ENCODE measurements around the gene PRDM16. TPM values are rescaled to one million over a fixed set of nuclear protein-coding genes. Genes with fewer than 3 reads are reported as not detected.

Gene PRDM16
- total and polyA plus RNA-seq, 4 donors, result 5.0 to 80.7 (median 41.5) TPM

- no peaks in the 10 kb centered on the region for H3K9me3 ChIP-seq (ENCODE audit: control insufficient read depth, low read length)
- H3K36me3 ChIP-seq (ENCODE audit: control insufficient read depth in 1 of 2, insufficient read depth in 2 of 2, low read length in 1 of 2), result peaks cover 0 to 4% of the 10 kb centered on the region in 2 donors
- DNase-seq (no peak), ATAC-seq (ENCODE audit: low FRiP score) (no peak)
- intact Hi-C loops (cut with DNase I), result loop anchor here in 1 of 2 donors (10.0 kb wide), 1 partner anchor 131 kb away; no protein-coding TSS in a partner anchor
- H3K27me3 ChIP-seq (ENCODE audit: control insufficient read depth in 1 of 2, insufficient read depth in 2 of 2, low read length in 1 of 2), result no peaks in the 10 kb centered on the region
- H3K27ac ChIP-seq (ENCODE audit: low read depth in 1 of 2, low read length in 2 of 2), result no peak overlapping the region
- no peak overlapping the region for H3K4me3 ChIP-seq (ENCODE audit: low read length in 2 of 2)
- 79 to 85% methylated on average over 34 to 39 of the region's 39 CpGs for WGBS, 2 donors
- no peaks in the 10 kb centered on the region for H3K4me1 ChIP-seq (ENCODE audit: control insufficient read depth in 1 of 2, insufficient read depth in 2 of 2, low read length in 2 of 2)
Measured at GRCh38 chr1:3415260-3416090, 346.5 kb downstream of the PRDM16 start.

- WGBS, 2 donors, result 73 to 77% methylated on average over 6 of the region's 6 CpGs
- Histone ChIP-seq H3K36me3 (ENCODE audit: control insufficient read depth in 1 of 2, insufficient read depth in 2 of 2, low read length in 1 of 2) (peaks cover 0 to 2% of the 10 kb centered on the region in 2 donors), H3K27me3 (ENCODE audit: control insufficient read depth in 1 of 2, insufficient read depth in 2 of 2, low read length in 1 of 2) (no peaks in the 10 kb centered on the region), H3K27ac (ENCODE audit: low read depth in 1 of 2, low read length in 2 of 2) (no peak overlapping the region), H3K4me3 (ENCODE audit: low read length in 2 of 2) (no peak overlapping the region), H3K9me3 (ENCODE audit: control insufficient read depth, low read length) (no peaks in the 10 kb centered on the region), H3K4me1 (ENCODE audit: control insufficient read depth in 1 of 2, insufficient read depth in 2 of 2, low read length in 2 of 2) (no peaks in the 10 kb centered on the region)
- DNase-seq (no peak), ATAC-seq (ENCODE audit: low FRiP score) (no peak)
- intact Hi-C loops (cut with DNase I), result loop anchor here in 1 of 2 donors (10.0 kb wide), 1 partner anchor 132 kb away; no protein-coding TSS in a partner anchor
Measured at GRCh38 chr1:3417082-3417739, 348.2 kb downstream of the PRDM16 start.

GRCh38 chr1:3417934-3418333, 348.9 kb downstream of the PRDM16 start:
- peaks cover 0 to 2% of the 10 kb centered on the region in 2 donors for H3K36me3 ChIP-seq (ENCODE audit: control insufficient read depth in 1 of 2, insufficient read depth in 2 of 2, low read length in 1 of 2)
- no peaks in the 10 kb centered on the region for H3K9me3 ChIP-seq (ENCODE audit: control insufficient read depth, low read length)
- H3K27me3 ChIP-seq (ENCODE audit: control insufficient read depth in 1 of 2, insufficient read depth in 2 of 2, low read length in 1 of 2), result no peaks in the 10 kb centered on the region
- 86 to 90% methylated on average over 9 of the region's 9 CpGs for WGBS, 2 donors
- no peak overlapping the region for H3K4me3 ChIP-seq (ENCODE audit: low read length in 2 of 2)
- H3K4me1 ChIP-seq (ENCODE audit: control insufficient read depth in 1 of 2, insufficient read depth in 2 of 2, low read length in 2 of 2), result no peaks in the 10 kb centered on the region
- intact Hi-C loops (cut with DNase I), result loop anchor here in 1 of 2 donors (10.0 kb wide), 1 partner anchor 133 kb away; no protein-coding TSS in a partner anchor
- ATAC-seq (ENCODE audit: low FRiP score) (no peak), DNase-seq (no peak)
- no peak overlapping the region for H3K27ac ChIP-seq (ENCODE audit: low read depth in 1 of 2, low read length in 2 of 2)

- Histone ChIP-seq H3K36me3 (ENCODE audit: control insufficient read depth in 1 of 2, insufficient read depth in 2 of 2, low read length in 1 of 2) (peaks cover 0 to 2% of the 10 kb centered on the region in 2 donors), H3K9me3 (ENCODE audit: control insufficient read depth, low read length) (no peaks in the 10 kb centered on the region), H3K4me3 (ENCODE audit: low read length in 2 of 2) (no peak overlapping the region), H3K4me1 (ENCODE audit: control insufficient read depth in 1 of 2, insufficient read depth in 2 of 2, low read length in 2 of 2) (no peaks in the 10 kb centered on the region), H3K27ac (ENCODE audit: low read depth in 1 of 2, low read length in 2 of 2) (no peak overlapping the region), H3K27me3 (ENCODE audit: control insufficient read depth in 1 of 2, insufficient read depth in 2 of 2, low read length in 1 of 2) (no peaks in the 10 kb centered on the region)
- intact Hi-C loops (cut with DNase I), result loop anchor here in 1 of 2 donors (10.0 kb wide), 1 partner anchor 134 kb away; no protein-coding TSS in a partner anchor
- ATAC-seq (ENCODE audit: low FRiP score), result no peak
- DNase-seq, result no peak
- 92% methylated on average over 8 of the region's 8 CpGs for WGBS, 2 donors
Measured at GRCh38 chr1:3418600-3418999, 349.6 kb downstream of the PRDM16 start.

GRCh38 chr1:3419415-3420204, 350.6 kb downstream of the PRDM16 start:
- intact Hi-C loops (cut with DNase I), result loop anchor here (5.0 to 10.0 kb wide), 6 partner anchors 107 to 595 kb away; partner anchors contain the start of gene PRDM16 (in 1 of the 2)
- no peaks in the 10 kb centered on the region for H3K9me3 ChIP-seq (ENCODE audit: control insufficient read depth, low read length)
- ATAC-seq (ENCODE audit: low FRiP score) (no peak), DNase-seq (no peak)
- H3K27me3 ChIP-seq (ENCODE audit: control insufficient read depth in 1 of 2, insufficient read depth in 2 of 2, low read length in 1 of 2), result no peaks in the 10 kb centered on the region
- H3K36me3 ChIP-seq (ENCODE audit: control insufficient read depth in 1 of 2, insufficient read depth in 2 of 2, low read length in 1 of 2), result no peaks in the 10 kb centered on the region
- 37 to 46% methylated on average over 15 of the region's 15 CpGs for WGBS, 2 donors
- H3K4me3 ChIP-seq (ENCODE audit: low read length in 2 of 2), result no peak overlapping the region
- H3K4me1 ChIP-seq (ENCODE audit: control insufficient read depth in 1 of 2, insufficient read depth in 2 of 2, low read length in 2 of 2), result no peaks in the 10 kb centered on the region
- H3K27ac ChIP-seq (ENCODE audit: low read depth in 1 of 2, low read length in 2 of 2), result no peak overlapping the region

- no peak overlapping the region for H3K27ac ChIP-seq (ENCODE audit: low read depth in 1 of 2, low read length in 2 of 2)
- intact Hi-C loops (cut with DNase I), result loop anchor here (5.0 to 10.0 kb wide), 5 partner anchors 108 to 596 kb away; partner anchors contain the start of gene PRDM16 (in 1 of the 2)
Measured at GRCh38 chr1:3420218-3420951, 351.4 kb downstream of the PRDM16 start.

GRCh38 chr1:3422638-3423037, 353.6 kb downstream of the PRDM16 start:
- Histone ChIP-seq H3K27me3 (ENCODE audit: control insufficient read depth in 1 of 2, insufficient read depth in 2 of 2, low read length in 1 of 2) (no peaks in the 10 kb centered on the region), H3K4me3 (ENCODE audit: low read length in 2 of 2) (no peak overlapping the region), H3K27ac (ENCODE audit: low read depth in 1 of 2, low read length in 2 of 2) (peak overlapping the region in 1 of 2 donors; percentile 72), H3K9me3 (ENCODE audit: control insufficient read depth, low read length) (no peaks in the 10 kb centered on the region), H3K4me1 (ENCODE audit: control insufficient read depth in 1 of 2, insufficient read depth in 2 of 2, low read length in 2 of 2) (no peaks in the 10 kb centered on the region), H3K36me3 (ENCODE audit: control insufficient read depth in 1 of 2, insufficient read depth in 2 of 2, low read length in 1 of 2) (peaks cover 0 to 7% of the 10 kb centered on the region in 2 donors)
- no peak for DNase-seq
- 81 to 85% methylated on average over 14 of the region's 14 CpGs for WGBS, 2 donors
- intact Hi-C loops (cut with DNase I), result loop anchor here (2.0 to 10.0 kb wide), 6 partner anchors 110 to 598 kb away; partner anchors contain the start of gene PRDM16 (in 1 of the 2)
- no peak for ATAC-seq (ENCODE audit: low FRiP score)

More at GRCh38 chr1:3420218-3420951, 351.4 kb downstream of the PRDM16 start:
- H3K4me3 ChIP-seq (ENCODE audit: low read length in 2 of 2), result no peak overlapping the region
- WGBS, 2 donors, result 69 to 82% methylated on average over 23 of the region's 23 CpGs
- no peaks in the 10 kb centered on the region for H3K27me3 ChIP-seq (ENCODE audit: control insufficient read depth in 1 of 2, insufficient read depth in 2 of 2, low read length in 1 of 2)
- H3K4me1 ChIP-seq (ENCODE audit: control insufficient read depth in 1 of 2, insufficient read depth in 2 of 2, low read length in 2 of 2), result no peaks in the 10 kb centered on the region
- H3K36me3 ChIP-seq (ENCODE audit: control insufficient read depth in 1 of 2, insufficient read depth in 2 of 2, low read length in 1 of 2), result no peaks in the 10 kb centered on the region
- ATAC-seq (ENCODE audit: low FRiP score), result no peak
- no peak for DNase-seq
- H3K9me3 ChIP-seq (ENCODE audit: control insufficient read depth, low read length), result no peaks in the 10 kb centered on the region

Measured in aorta (tissue), 5 donors.